GM18526 (cell line): ENCODE data around the gene CXCL6.

Experiments
- POLR2A ChIP-seq: IDR thresholded peaks from 3 replicates; pipeline ENCODE4 v1.6.1; 2011; ENCODE audit not compliant: insufficient read length; ENCODE audit errors: extremely low read depth

The CXCL6 gene

DNA sequence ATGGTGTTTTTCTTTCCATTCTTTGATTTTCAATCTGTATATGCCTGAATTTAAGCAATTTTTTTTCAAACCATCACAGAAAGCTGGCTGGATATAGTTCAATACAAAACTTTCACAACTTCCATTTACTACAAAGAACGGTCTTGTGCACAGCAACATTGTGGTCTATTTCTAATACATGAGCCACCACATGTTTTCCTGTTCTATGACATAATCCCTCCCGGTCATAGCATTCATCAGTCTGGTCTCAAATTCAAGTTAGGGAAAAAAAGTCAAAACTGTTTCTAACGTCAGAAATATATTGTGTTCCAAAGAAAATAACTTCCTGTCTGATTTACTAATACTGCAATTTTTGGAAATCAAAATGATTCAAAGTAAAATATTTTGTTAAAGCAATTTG lies 7.5 kb upstream of the CXCL6 start:
- TF ChIP-seq POLR2A, result no peak

DNA sequence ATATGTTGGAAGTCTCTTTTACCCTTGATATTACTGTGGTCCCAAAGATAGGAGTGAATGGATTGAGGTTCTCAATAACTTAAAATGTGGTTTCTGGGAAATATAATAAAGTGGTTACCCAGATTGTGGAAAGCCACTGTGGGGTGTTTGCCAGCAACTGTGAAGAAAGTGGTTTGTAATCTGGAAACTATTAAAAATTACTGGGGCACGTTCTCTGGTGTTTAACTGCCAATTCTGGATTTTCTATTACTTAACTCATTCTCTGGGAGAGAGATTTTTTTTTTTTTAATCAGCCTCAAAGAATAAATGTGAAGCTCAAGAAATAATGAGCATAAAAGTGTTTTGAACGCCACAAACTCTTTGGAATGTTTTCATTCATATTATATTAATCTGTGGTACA lies 4.9 kb upstream of the CXCL6 start:
- TF ChIP-seq POLR2A, result no peak

DNA sequence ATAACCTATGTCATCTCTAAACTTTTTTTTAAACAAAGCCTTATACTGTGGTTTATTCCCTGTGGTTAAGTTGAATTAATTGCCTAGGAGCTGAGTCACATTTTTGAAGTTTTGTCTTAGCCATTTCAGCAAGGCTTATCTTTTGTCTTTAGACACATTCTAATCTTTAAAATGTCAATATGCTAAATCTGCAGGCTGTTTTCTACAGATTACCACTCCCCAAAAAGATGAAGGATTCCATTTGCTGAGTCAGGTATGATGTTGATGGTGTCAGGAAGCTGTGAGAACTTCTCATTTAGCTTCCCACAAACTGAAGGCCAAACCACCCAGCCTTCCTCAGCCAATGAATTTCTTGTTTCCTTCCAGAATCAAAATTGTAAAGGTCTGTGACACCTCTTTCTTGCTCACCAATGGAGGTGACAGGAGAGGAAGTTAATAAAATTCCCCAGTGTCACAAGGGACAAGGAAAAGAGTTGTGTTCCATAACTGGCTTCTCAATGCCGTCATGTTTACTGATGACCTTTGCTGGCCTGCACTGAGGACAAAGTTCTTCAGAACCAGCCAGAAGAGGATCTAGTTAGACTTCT lies 3.7 kb upstream of the CXCL6 start:
- no peak for TF ChIP-seq POLR2A

DNA sequence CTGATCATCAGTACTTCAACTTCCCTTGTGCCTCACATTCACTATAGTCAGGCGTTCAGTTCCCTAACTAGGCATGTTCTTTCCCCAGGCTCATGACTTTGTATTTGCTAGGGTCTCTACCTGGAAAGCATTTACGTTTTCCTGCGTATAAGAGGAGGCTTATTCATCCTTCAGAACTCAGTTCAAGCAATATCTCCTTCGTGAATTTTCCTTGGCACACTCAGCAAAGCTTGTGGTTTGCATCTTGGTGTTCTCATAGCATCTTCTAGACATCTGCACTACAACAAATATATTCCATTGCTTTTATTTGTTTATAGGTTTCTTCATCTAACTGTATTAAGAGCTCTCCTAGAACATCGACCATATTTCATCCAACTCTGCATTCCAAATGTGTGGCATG lies 2.6 kb downstream of the CXCL6 start:
- TF ChIP-seq POLR2A, result no peak

DNA sequence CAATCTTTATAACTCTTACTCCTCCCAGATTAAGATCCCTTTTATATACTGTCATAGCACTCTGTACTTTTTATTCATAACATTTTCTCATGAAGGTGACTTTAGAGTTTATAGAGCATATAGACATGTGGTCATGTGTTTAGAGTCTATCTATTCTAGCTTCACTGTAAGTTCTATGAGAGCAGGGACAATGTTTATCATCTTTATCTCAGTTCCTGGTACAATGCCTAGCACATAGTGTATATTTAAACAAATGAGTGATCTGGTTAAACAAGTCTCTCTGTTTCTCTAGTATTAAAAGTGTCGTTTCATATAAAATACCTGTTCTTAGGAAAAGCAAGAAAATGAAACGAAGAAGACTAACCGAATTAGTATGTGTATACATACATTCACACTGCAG lies 3.2 kb downstream of the CXCL6 start:
- no peak for TF ChIP-seq POLR2A

DNA sequence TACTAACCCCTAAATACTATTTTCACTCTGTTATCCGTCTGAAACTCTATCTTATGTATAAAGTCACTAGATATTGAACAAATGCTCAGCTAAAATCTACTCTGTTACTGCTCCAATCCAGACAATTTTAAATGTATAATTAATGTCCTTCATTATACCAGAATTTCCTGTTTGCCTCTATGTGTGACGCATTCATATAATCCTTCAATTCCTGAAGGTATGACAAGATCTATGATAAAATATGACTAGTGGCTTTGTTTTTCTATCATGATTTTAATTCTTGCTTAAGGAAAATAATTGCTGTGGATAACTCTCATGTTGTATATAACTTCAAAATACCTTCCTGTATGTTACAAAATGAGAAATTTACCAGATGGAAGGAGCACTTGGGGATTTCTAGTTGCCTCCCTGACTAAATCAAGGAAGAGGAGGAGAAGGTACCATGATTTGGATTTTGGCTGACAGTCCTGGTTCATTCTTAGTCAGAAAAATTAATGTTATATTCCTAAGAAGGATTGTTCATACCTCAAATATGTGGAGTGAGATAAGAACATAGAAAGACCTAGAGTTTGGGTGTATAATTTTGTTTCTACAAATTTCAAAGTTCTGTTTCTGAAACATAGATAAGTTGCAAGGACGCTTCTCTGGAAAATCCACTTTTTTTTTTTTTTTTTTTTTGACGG lies 4.9 kb downstream of the CXCL6 start:
- TF ChIP-seq POLR2A, result no peak

DNA sequence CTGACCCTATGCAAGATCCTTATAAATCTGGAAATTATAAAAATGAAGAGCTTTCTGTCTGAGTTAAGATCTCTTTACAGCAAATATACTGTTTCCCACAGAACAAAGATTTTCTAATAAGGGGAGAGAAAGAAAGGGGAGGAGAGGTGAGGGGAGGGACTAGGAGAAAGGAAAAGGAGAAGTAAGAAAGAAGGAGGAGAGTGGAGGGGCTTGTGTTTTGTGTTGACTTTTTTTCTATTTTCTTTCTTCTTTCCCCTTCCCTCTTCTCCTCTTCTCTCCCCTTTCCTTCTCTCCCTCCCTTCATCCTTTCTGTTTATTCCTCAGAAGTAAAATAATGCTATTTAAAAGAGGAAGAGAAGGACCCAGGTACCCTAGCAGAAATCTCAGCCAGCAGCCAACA lies 6.2 kb downstream of the CXCL6 start:
- no peak for TF ChIP-seq POLR2A

DNA sequence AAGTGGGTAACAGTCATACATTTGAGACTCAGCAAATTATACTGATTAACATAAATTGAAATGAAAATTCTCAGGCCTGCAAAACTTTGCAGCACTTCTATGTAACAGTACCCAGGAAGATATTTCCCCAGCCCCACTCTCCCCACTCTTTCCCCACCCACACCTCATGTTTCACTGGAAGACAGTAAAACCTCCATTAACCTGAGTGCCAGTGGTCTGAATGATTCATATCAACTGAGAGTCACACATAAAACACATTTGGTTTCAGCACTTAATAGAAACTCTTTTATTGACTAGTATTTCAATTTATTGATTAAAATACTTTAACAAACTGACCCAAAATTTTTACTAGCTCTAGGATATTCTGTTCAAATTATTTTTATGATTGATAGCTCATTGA lies 6.9 kb downstream of the CXCL6 start:
- no peak for TF ChIP-seq POLR2A

DNA sequence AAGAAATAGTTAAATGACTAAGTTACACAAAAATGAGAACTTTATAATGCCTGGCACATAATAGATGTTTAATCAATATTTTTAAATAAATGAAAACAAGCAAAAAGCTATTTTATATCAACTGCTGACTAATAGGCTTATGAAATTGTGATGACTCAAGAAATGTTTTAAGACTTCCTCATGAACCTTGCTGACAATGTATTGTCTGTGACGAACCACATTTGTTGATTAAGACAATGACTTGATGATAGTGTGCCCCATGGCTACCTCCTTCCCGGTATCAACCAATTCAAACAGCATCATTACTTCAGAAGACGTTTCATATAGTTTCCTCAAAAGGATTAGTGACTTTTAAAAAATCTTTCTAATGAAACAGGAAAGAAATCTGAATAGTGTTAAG lies 7.9 kb downstream of the CXCL6 start:
- no peak for TF ChIP-seq POLR2A

DNA sequence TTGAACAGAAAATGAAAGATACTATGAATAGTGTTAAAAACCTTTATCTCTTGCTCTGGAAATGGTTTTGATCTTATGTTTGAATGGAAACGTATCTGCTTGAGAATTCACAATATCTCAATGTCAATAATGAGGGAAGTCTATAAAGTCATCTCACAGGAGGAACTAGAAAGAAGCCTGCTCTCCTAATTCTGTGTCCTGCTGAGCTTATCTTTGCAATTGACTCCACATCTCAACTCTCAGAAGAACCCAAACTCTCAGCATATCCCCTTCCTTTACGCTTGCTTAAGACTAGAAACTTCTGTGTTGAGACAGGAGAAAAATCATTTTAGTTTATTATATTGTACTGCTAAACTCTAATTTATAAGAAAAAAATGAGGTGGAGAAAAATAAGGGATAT lies 8.3 kb downstream of the CXCL6 start:
- TF ChIP-seq POLR2A, result no peak

DNA sequence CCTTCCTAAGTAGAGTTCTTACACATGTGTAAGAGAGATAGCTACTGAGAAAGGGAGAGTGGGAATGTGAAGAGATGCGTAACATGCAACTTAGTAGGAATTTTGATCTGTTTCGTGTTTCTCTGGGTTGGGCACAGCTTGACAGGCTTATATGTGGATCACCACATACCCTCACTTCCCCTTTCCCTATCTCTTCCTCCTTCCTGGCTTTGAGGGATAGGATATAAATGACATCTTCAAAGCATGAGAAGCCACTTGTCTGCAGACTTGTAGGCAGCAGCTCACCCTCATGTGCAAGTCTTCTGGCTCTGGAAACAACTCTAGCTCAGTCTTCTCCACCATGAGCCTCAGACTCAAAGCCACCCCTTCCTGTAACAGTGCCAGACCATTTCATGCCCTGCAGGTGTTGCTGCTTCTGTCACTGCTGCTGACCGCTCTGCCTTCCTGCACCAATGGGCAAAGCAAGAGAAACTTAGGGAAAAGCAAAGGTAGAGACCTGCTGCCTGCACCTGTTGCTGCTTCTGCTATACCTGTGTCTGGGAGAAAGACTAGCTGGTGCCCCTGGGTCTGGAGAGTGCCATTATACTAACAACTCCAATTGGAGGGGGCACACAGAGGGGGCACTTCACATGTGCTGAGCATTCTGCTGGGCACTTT lies 11.2 kb downstream of the CXCL6 start:
- no peak for TF ChIP-seq POLR2A

DNA sequence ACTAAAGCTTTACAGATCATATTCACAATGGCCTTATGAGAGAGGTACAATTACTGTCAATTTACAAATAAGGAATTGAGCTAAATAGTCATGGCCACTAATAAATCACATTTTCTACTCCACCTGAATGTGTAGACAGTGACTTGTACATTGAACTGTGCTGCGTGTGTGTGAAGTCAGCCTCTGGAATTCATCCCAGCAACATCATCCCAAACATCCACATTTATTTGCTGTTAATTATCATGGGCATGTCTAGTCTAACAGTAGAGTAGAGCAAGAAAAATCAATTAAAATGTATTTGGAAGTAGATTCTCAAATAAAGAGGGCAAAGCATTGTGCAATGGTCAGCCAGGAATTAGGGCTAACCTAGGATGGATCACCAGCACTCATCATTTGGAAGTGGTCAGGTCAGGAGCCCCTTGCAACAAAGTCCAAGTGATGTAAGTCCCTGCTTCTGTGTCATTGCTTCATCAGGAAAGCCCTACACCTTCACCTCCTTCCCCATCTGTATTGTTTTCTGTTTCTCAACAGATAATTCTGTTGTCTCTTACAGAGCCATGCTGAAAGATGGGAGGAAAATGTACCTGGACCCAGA lies 11.8 kb downstream of the CXCL6 start:
- no peak for TF ChIP-seq POLR2A

DNA sequence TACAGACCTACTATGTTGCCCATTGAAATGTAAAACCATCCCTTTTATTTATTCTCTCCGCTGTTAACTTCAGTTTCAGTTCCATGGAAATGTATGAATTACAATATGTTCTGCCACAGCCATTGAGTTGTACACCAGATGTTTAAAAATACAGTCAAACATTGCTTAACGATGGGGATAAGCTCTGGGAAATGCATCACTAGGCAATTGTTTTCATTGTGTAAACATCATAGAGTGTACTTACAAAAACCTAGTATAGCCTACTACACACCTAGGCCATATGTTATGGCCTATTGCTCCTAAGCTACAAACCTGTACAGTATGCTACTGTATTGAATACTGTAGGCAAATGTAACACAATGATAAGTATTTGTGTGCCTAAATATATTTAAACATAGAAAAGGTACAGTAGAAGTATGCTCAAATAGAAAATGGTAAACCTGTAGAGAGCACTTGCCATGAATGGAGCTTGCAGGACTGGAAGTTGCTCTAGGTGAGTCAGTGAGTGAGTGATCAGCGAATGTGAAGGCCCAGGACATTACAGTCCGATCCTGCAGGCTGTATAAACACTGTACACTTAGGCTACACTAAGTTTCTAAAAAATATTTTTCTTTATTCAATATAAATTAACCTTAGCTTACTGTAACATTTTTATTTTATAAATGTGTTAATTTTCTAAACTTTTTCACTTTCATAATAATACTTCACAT lies 13.9 kb downstream of the CXCL6 start:
- TF ChIP-seq POLR2A, result no peak

DNA sequence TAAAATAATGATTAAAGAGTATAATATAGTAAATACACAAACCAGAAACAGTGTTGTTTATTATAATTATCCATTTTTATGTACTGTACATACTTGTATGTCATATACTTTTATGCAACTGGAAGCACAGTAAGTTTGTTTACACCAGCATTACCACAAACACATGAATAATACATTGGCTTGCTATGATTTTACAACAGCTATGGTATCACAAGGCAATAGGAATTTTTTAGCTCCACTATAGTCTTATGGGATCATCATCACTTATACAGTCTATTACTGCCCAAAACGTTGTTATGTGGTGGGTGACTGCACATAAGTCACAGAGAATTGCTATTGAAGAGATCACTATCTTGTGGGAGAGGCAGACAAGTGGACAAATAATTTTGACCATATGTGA lies 14.8 kb downstream of the CXCL6 start:
- no peak for TF ChIP-seq POLR2A

DNA sequence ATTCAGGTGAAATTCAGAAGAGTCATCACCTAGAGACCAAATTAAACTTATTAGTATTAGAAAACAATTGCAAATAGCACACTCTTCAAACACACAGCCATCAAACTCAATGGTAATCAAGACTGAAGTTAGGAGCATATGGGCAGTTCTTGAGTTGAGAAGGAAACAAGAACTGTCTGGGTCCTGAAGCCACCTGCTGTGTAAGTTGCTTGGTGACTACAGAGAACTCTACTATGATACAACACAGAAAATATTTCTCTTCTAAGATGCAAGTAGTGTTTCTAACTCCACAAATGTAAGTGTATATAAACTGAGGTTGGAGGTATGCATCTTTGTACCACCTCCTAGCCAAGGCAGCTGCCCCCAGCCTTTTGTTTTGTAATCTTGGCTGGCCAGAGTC lies 16.3 kb downstream of the CXCL6 start:
- TF ChIP-seq POLR2A, result no peak

DNA sequence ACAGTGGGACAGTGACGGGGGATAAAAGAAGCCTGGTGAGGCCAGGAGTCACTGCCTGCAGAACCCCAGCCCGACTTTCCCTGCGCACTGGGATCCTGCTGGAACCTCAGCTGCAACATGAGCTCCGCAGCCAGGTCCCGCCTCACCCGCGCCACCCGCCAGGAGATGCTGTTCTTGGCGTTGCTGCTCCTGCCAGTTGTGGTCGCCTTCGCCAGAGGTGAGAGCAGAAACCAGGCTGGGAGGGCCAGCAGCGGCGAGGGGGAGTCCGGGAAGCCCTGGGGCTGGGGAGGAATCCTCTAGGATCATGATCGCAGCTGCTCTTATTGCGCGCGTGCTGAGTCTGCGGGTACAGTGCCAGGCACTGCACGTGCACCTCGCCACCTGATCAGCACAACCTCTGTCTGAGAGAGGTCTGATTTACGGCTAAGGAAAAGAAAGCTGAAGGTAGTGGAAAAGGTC lies 16.8 kb downstream of the CXCL6 start, which contains the start of gene PF4V1:
Gene PF4V1 (plus strand): TSS at position 51 of the 459 bp plus-strand sequence. CDS start 67 bp downstream, at position 118.
- TF ChIP-seq POLR2A, result no peak
